SH-SY5Y (cell line): ENCODE measurements around the gene IVD.

Source experiments
- GATA2 ChIP-seq: IDR thresholded peaks from 2 replicates; pipeline ENCODE4 v1.6.1; 2011; ENCODE audit warnings: mild to moderate bottlenecking, low read depth, low read length
- GATA3 ChIP-seq: IDR thresholded peaks from 2 replicates; pipeline ENCODE4 v1.6.1; 2011; ENCODE audit warnings: low read depth, mild to moderate bottlenecking, low read length, moderate library complexity

DNA sequence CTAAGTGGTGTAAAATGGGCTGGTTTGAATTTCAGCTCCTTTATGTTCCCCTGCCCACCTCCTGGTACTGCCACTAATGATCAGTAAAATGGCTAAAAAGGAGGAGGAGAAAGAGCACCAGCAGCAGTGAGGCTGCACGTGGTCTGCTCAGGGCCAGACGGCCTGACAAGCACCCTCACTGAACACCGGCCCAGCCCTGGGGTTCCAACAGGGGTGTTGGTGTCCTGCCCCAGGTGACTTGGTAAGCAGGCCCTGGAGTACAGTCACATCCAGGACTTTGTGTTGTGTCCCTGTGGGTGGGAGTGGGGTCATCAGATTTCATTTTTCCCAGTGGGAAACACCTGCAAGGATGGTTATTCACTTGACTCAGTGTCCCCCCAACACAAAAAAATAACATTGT, 40.5 kb downstream of the IVD start:
- TF ChIP-seq GATA3 (no peak), GATA2 (no peak)
